Measurements from ENCODE around the gene GNAL. TPM values are rescaled to one million over a fixed set of nuclear protein-coding genes. Genes with fewer than 3 reads are reported as not detected.

Gene GNAL
- total RNA-seq, 1 experiment from 2014 or later, result 24.0 TPM

GRCh38 chr18:11785444-11786055, 96.5 kb downstream of the GNAL start:
- Mint-ChIP-seq H3K9me3 (no peaks in the 10 kb centered on the region), H3K4me3 (peak overlapping the region; percentile 23 to 47; a peak in 3 of 5 replicates), H3K36me3 (ENCODE audit: insufficient read depth in 1 of 3, low read depth in 3 of 3) (no peaks in the 10 kb centered on the region), H3K27me3 (ENCODE audit: low read depth) (no peaks in the 10 kb centered on the region), H3K4me1 (peaks cover 55 to 62% of the 10 kb centered on the region in 2 experiments), H3K27ac (peak overlapping the region; percentile 60 to 74 (median 67); a peak in 6 of 7 replicates)
- Histone ChIP-seq H3K4me1 (ENCODE audit: insufficient read depth, low read length) (peaks cover 14% of the 10 kb centered on the region; the same call in 1 of the 2 replicates), H2AK5ac (ENCODE audit: insufficient read length, low read length) (no peak overlapping the region), H3K79me1 (ENCODE audit: insufficient read depth, low read depth, low read length, poor library complexity, severe bottlenecking) (no peaks in the 10 kb centered on the region), H4K20me1 (ENCODE audit: control insufficient read depth, insufficient read depth, insufficient read length) (no peaks in the 10 kb centered on the region), H3K4ac (ENCODE audit: low read depth, low read length) (no peak overlapping the region), H2BK5ac (ENCODE audit: insufficient read length, low read length) (no peak overlapping the region), H2BK12ac (ENCODE audit: insufficient read length, low read depth, low read length) (no peak overlapping the region), H3K9ac (ENCODE audit: extremely low read depth, insufficient read length, low read length) (no peak overlapping the region), H3K27me3 (ENCODE audit: insufficient read depth, low read length) (no peaks in the 10 kb centered on the region), H2BK120ac (ENCODE audit: low read depth, low read length, poor library complexity, severe bottlenecking) (no peak overlapping the region), H3K27ac (ENCODE audit: insufficient read length, low read depth, low read length) (no peak overlapping the region), H3K56ac (ENCODE audit: insufficient read length, low read depth, low read length) (no peak overlapping the region), H2BK20ac (ENCODE audit: low read depth, low read length, poor library complexity, severe bottlenecking) (no peak overlapping the region), H4K5ac (ENCODE audit: insufficient read length, low read depth, low read length) (no peak overlapping the region), H3K18ac (ENCODE audit: insufficient read length, low read depth, low read length) (no peak overlapping the region), H4K91ac (ENCODE audit: insufficient read length, low read depth, low read length) (no peak overlapping the region), H4K8ac (replicated peaks; ENCODE audit: insufficient read length, low read depth, low read length) (no peak overlapping the region), H3K23ac (ENCODE audit: insufficient read length, low read depth, low read length) (no peak overlapping the region), H3K9me3 (ENCODE audit: control insufficient read depth, low read depth, low read length) (no peaks in the 10 kb centered on the region), H3K79me2 (ENCODE audit: insufficient read depth, low read length) (no peaks in the 10 kb centered on the region), H3T11ph (ENCODE audit: low read length) (no peak overlapping the region), H2BK15ac (ENCODE audit: low read depth, low read length) (no peak overlapping the region), H3K23me2 (ENCODE audit: insufficient read length, low read depth, low read length, poor library complexity, severe bottlenecking) (no peaks in the 10 kb centered on the region), H2AFZ (ENCODE audit: low read length) (no peak overlapping the region), H3K4me2 (ENCODE audit: insufficient read depth, insufficient read length, low read length) (peak overlapping the region; percentile 32), H3K14ac (ENCODE audit: insufficient read depth, low read length) (no peak overlapping the region)
- TF ChIP-seq CTCF (conservative IDR thresholded peaks at IDR 0.05), result no peak
- WGBS (ENCODE audit: extremely low coverage, insufficient read length, low lambda C conversion rate), result no CpG with 5 or more reads among the region's 9 CpGs
- DNase-seq, result peak; percentile 55
